HepG2 (cell line): ENCODE data around the gene COA3. TPM values are rescaled to one million over a fixed set of nuclear protein-coding genes. Genes with fewer than 3 reads are reported as not detected.

Experiments
- ATAC-seq: fragments of 200-7000 bp; cut with Tn5 transposase; 3 replicates; pipeline ENCODE4 v1.9.1; 2020; ENCODE audit warnings: mild to moderate bottlenecking, moderate library complexity
- BruUV-seq: library from RNA; stranded (reverse); fragments of 400-500 nt; replicated peaks from 2 replicates; lab custom pipeline; 2021; lab: Mats Ljungman, UMichigan
- CTCF ChIA-PET: fragments of 300-600 bp; formaldehyde crosslinking; extraction: SDS; loops from one replicate; lab custom pipeline; 2021; ENCODE audit warnings: low total read pairs, inconsistent platforms, low intra/inter-chr PET ratio; lab: Yijun Ruan, JAX
- POLR2A ChIA-PET: fragments of 350-600 bp; sonication (Branson Sonifier 250); formaldehyde crosslinking; loops from one replicate; lab custom pipeline; 2020; ENCODE audit warnings: antibody characterized with exemption, inconsistent platforms; lab: Yijun Ruan, JAX
- DNase-seq: peaks from one replicate; pipeline ENCODE4 v3.0.0-alpha.2; 2015; ENCODE audit warnings: low spot score
- FAIRE-seq: peaks from 3 replicates; lab custom pipeline; 2011; peaks lifted over from hg19 to GRCh38; lab: Jason Lieb, UNC
- H2AFZ ChIP-seq: one replicate; pipeline ENCODE4 v1.6.1; 2011; ENCODE audit warnings: low read length, inconsistent platforms
- H3K27ac ChIP-seq: fragments of 300-600 bp; 3 replicates; pipeline ENCODE4 v1.8.0; 2011; ENCODE audit warnings: mixed run types, mild to moderate bottlenecking, mixed read lengths, low read length, inconsistent platforms; ENCODE audit not compliant: insufficient read depth; ENCODE audit errors: extremely low read length
- H3K27me3 ChIP-seq, 2 experiments: fragments of 200-600 bp in 1 of 2; 2 replicates in 1 of 2; 3 replicates in 1 of 2; pipeline versions ENCODE4 v1.6.0 to v1.8.0; 2011; ENCODE audit warnings: low read length in 2 of 2, mild to moderate bottlenecking in 2 of 2, moderate library complexity in 2 of 2, inconsistent platforms in 1 of 2; ENCODE audit not compliant: insufficient read depth in 2 of 2, control insufficient read depth in 1 of 2
- H3K36me3 ChIP-seq, 2 experiments: fragments of 200-600 bp in 1 of 2; replicated peaks in 1 of 2; 2 replicates in 1 of 2; 3 replicates in 1 of 2; pipeline versions ENCODE4 v1.5.1 to v1.8.0; 2011; ENCODE audit warnings: low read length in 2 of 2, inconsistent platforms in 1 of 2; ENCODE audit not compliant: insufficient read depth in 2 of 2, control insufficient read depth in 1 of 2
- H3K4me1 ChIP-seq: 2 replicates; pipeline ENCODE4 v1.5.1; 2012; ENCODE audit warnings: low read length, inconsistent platforms; ENCODE audit not compliant: insufficient read depth
- H3K4me2 ChIP-seq: 2 replicates; pipeline ENCODE4 v1.6.0; 2011; ENCODE audit warnings: low read depth, low read length, inconsistent platforms
- H3K4me3 ChIP-seq, 3 experiments: fragments of 200-600 bp in 1 of 3; sonication (generic), shearing (Covaris generic) in 1 of 3; replicated peaks in 1 of 3; 2 replicates each; pipeline ENCODE4 v1.5.1; 2011 to 2016; ENCODE audit warnings: low read length in 3 of 3, inconsistent platforms in 2 of 3, low read depth in 2 of 3, mild to moderate bottlenecking in 2 of 3, control low read depth in 1 of 3, mixed read lengths in 1 of 3; ENCODE audit not compliant: insufficient read depth in 1 of 3
- H3K79me2 ChIP-seq: one replicate; pipeline ENCODE4 v1.6.1; 2011; ENCODE audit warnings: low read length, inconsistent platforms; ENCODE audit not compliant: insufficient read depth
- H3K9ac ChIP-seq: 2 replicates; pipeline ENCODE4 v1.6.0; 2011; ENCODE audit warnings: mild to moderate bottlenecking, low read depth, low read length, inconsistent platforms; ENCODE audit not compliant: insufficient read depth
- H3K9me3 ChIP-seq: 2 replicates; pipeline ENCODE4 v1.5.1; 2012; ENCODE audit warnings: mild to moderate bottlenecking, low read length
- H4K20me1 ChIP-seq: 2 replicates; pipeline ENCODE4 v1.6.0; 2011; ENCODE audit warnings: inconsistent platforms, mild to moderate bottlenecking, low read length, moderate library complexity; ENCODE audit not compliant: insufficient read depth
- AGO2 ChIP-seq: fragments of 200-400 bp; formaldehyde crosslinking; optimal IDR thresholded peaks from 2 replicates; pipeline ENCODE3; 2017; ENCODE audit warnings: mild to moderate bottlenecking, low read depth, low read length, moderate library complexity
- ARID5B ChIP-seq: IDR thresholded peaks from 2 replicates; pipeline ENCODE4 v1.4.0; 2020; ENCODE audit warnings: mild to moderate bottlenecking, missing genetic modification reagents
- ATRX ChIP-seq: sonication (generic); formaldehyde crosslinking; IDR thresholded peaks from 2 replicates; pipeline ENCODE4 v1.4.0; 2020; ENCODE audit warnings: missing genetic modification reagents, borderline replicate concordance
- FOXC1 ChIP-seq: sonication (generic); formaldehyde crosslinking; IDR thresholded peaks from 2 replicates; pipeline ENCODE4 v1.8.0; 2022; ENCODE audit warnings: mild to moderate bottlenecking, missing genetic modification reagents, borderline replicate concordance
- HOXA3 ChIP-seq: sonication (generic); formaldehyde crosslinking; IDR thresholded peaks from 2 replicates; pipeline ENCODE4 v1.5.0; 2020; ENCODE audit warnings: missing genetic modification reagents
- ISL2 ChIP-seq: sonication (generic); formaldehyde crosslinking; IDR thresholded peaks from 2 replicates; pipeline ENCODE4 v1.5.0; 2020; ENCODE audit warnings: missing genetic modification reagents
- POLR2A ChIP-seq, 2 experiments: IDR thresholded peaks; 2 replicates each; pipeline ENCODE4 v1.6.1; 2011; ENCODE audit warnings: low read depth in 2 of 2, low read length in 2 of 2, mild to moderate bottlenecking in 1 of 2, moderate library complexity in 1 of 2; ENCODE audit not compliant: insufficient read depth in 1 of 2
- POLR2G ChIP-seq: fragments of 200-400 bp; formaldehyde crosslinking; IDR thresholded peaks from 2 replicates; pipeline ENCODE4 v1.6.1; 2018; ENCODE audit warnings: mild to moderate bottlenecking, low read depth, low read length, moderate library complexity
- TP53 ChIP-seq: sonication (generic); formaldehyde crosslinking; conservative IDR thresholded peaks from 2 replicates; pipeline ENCODE4 v1.4.0; 2020; ENCODE audit warnings: missing genetic modification reagents
- TRAFD1 ChIP-seq: sonication (generic); formaldehyde crosslinking; IDR thresholded peaks from 2 replicates; pipeline ENCODE4 v1.5.1; 2020; ENCODE audit warnings: missing genetic modification reagents, mild to moderate bottlenecking, borderline replicate concordance
- ZBTB7A ChIP-seq: sonication (generic); formaldehyde crosslinking; IDR thresholded peaks from 2 replicates; pipeline ENCODE4 v1.8.0; 2022; ENCODE audit warnings: mild to moderate bottlenecking, missing genetic modification reagents
- ZEB1 ChIP-seq: IDR thresholded peaks from 2 replicates; pipeline ENCODE4 v1.6.1; 2012; ENCODE audit warnings: mild to moderate bottlenecking, low read depth, inconsistent platforms; ENCODE audit not compliant: insufficient replicate concordance
- ZNF468 ChIP-seq: sonication (generic); formaldehyde crosslinking; IDR thresholded peaks from 2 replicates; pipeline ENCODE4 v1.8.0; 2022; ENCODE audit warnings: mild to moderate bottlenecking, moderate library complexity, missing genetic modification reagents
- ZSCAN9 ChIP-seq: IDR thresholded peaks from 2 replicates; pipeline ENCODE4 v1.6.1; 2016; ENCODE audit warnings: borderline replicate concordance
- WGBS: methylation state at CpG from one replicate; pipeline ENCODE4 v1.1.6; 2017; ENCODE audit warnings: low lambda C conversion rate; 5-methylcytosine and 5-hydroxymethylcytosine counted together
- in situ Hi-C: cut with HindIII; loops from 2 replicates; pipeline ENCODE4 v1.10.0; 2017; ENCODE audit warnings: low pct_unique_long_range_greater_than_20kb; ENCODE audit not compliant: extremely low pct_ligation_motif_present
- intact Hi-C: fragments of 100-400 bp; cut with micrococcal nuclease; formaldehyde crosslinking; loops from one replicate; pipeline ENCODE4 v1.10.0; 2022; ENCODE audit not compliant: unreplicated experiment
- polyA plus RNA-seq, 8 experiments: library from polyadenylated mRNA; depleted of rRNA in 3 of 8; stranded (reverse) in 7 of 8; unstranded in 1 of 8; fragments of >200 nt; fragmentation: Illumina TruSeq in 4 of 8; extraction: Trizol in 4 of 8; gene quantifications; 2 replicates each; pipeline versions ENCODE4 v1.2.1 to v1.2.3, GENCODE V29; 2011 to 2016; ENCODE audit warnings: low read depth in 4 of 8, missing spikeins in 1 of 8, mixed read lengths in 1 of 8; ENCODE audit not compliant: insufficient read depth in 1 of 8
- total RNA-seq, 5 experiments: library from RNA; depleted of rRNA; stranded (reverse); fragments of >200 nt; fragmentation: Illumina TruSeq; extraction: Trizol; gene quantifications; 2 replicates each; pipeline ENCODE4 v1.2.3, GENCODE V29; 2016; ENCODE audit warnings: low read depth in 1 of 5
- TF ChIP-seq, protein P1 (sequence below): sonication (generic); formaldehyde crosslinking; IDR thresholded peaks from 2 replicates; pipeline ENCODE4 v1.5.0; 2020; ENCODE audit warnings: missing genetic modification reagents
- TF ChIP-seq, protein P2 (sequence below): sonication (generic); formaldehyde crosslinking; IDR thresholded peaks from 2 replicates; pipeline ENCODE4 v1.5.0; 2020; ENCODE audit warnings: missing genetic modification reagents, mild to moderate bottlenecking, borderline replicate concordance

The COA3 gene
- total and polyA plus RNA-seq, 2 of the 13 experiments (the other 11 are each of a cell fraction or from before 2014, with no cell fraction given) = 133 to 202 TPM

DNA sequence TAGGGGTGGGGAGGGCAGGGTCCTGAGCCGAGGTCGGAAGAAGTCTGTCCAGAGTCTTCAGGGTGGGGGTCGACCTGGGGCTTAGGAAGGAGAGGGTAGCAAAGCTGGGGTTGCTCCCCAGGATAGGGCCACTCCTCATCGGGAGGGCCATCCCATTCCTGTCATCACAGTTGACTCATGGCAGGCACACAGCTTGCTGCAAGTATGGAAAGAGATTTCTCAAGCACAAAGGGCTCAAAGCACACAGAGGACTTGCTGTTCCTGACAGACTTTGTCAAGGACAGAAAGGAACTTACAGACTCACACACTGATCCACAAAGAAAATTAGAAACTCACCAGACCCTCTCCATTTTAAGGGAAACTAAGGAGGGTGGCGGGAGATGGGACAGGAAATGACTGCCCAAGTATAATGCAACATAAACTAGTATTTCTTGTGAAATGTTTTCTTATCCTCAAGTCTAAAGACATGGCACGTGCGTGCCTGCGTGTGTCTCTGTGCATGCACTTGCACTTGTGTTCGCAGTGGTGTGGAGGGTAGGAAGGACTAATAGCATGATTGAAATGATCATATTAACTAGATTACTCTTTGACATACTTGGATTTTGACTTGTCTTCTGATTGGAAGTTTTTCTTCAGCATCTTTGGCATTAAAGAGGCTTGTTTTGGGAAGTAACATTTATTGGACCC is 48.2 kb upstream of the COA3 start:
- no peak overlapping the region for H3K4me2 ChIP-seq
- H3K4me1 ChIP-seq = peaks cover 33% of the 10 kb centered on the region
- H4K20me1 ChIP-seq = no peaks in the 10 kb centered on the region
- H3K27ac ChIP-seq = peak overlapping the region; percentile 9
- intact Hi-C loops (no loop called here), in situ Hi-C loops (loop anchor here (10.0 kb wide), 1 partner anchor 138 kb away; the partner anchor contains the start of genes PTGES3L and RUNDC1)
- H3K9me3 ChIP-seq = no peaks in the 10 kb centered on the region
- WGBS = 81% methylated on average over 8 of the region's 9 CpGs
- peak; percentile 23 for DNase-seq
- peak; percentile 14 for ATAC-seq
- no TSS peak for BruUV-seq
- no peaks in the 10 kb centered on the region for H3K79me2 ChIP-seq
- POLR2A ChIA-PET = interaction anchor here (1.0 to 5.0 kb wide), 7 partner anchors 8 to 90 kb away, joined by 3 to 39 read pairs (median 10); partner anchors contain the start of gene BECN1
- no peaks in the 10 kb centered on the region for H3K27me3 ChIP-seq
- H3K9ac ChIP-seq = no peak overlapping the region
- peak; percentile 53 for FAIRE-seq
- no peak overlapping the region for H3K4me3 ChIP-seq
- peaks cover 26 to 39% of the 10 kb centered on the region in 2 experiments for H3K36me3 ChIP-seq
- CTCF ChIA-PET = no interaction called here
- H2AFZ ChIP-seq = no peak overlapping the region
- TF ChIP-seq HOXA3 (CRISPR knock-in tag) (no peak), FOXC1 (no peak), POLR2G (peak; percentile 49), ZSCAN9 (no peak), ATRX (CRISPR knock-in tag) (no peak), ZBTB7A (CRISPR knock-in tag) (no peak), ISL2 (CRISPR knock-in tag) (no peak), POLR2A (IDR thresholded peaks at IDR 0.05; ENCODE audit: insufficient read depth in 1 of 2, low read depth in 2 of 2, low read length in 2 of 2) (peak in 1 of 2 experiments; percentile 24; a peak in 1 of 4 replicates), AGO2 (peak; percentile 31), TP53 (no peak), ZEB1 (no peak), ZNF468 (CRISPR knock-in tag) (no peak), ARID5B (CRISPR knock-in tag) (0 out of 2 replicates have a peak, but pooled peaks have one; percentile 12), TRAFD1 (CRISPR knock-in tag) (no peak)
- TF ChIP-seq, protein P1, sequence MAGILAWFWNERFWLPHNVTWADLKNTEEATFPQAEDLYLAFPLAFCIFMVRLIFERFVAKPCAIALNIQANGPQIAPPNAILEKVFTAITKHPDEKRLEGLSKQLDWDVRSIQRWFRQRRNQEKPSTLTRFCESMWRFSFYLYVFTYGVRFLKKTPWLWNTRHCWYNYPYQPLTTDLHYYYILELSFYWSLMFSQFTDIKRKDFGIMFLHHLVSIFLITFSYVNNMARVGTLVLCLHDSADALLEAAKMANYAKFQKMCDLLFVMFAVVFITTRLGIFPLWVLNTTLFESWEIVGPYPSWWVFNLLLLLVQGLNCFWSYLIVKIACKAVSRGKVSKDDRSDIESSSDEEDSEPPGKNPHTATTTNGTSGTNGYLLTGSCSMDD (CRISPR knock-in tag) = no peak
- TF ChIP-seq, protein P2, sequence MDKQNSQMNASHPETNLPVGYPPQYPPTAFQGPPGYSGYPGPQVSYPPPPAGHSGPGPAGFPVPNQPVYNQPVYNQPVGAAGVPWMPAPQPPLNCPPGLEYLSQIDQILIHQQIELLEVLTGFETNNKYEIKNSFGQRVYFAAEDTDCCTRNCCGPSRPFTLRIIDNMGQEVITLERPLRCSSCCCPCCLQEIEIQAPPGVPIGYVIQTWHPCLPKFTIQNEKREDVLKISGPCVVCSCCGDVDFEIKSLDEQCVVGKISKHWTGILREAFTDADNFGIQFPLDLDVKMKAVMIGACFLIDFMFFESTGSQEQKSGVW (CRISPR knock-in tag) = no peak
